AML-193 (cell line): ENCODE measurements around the gene DDX6.
"Not testable (repeated sequence)": the region's sequence is repeated elsewhere in the genome, so short reads cannot be mapped to it uniquely, and the experiment has no call there.

Experiments
- DNase-seq, 2 experiments: peaks; one replicate each; lab custom pipeline; 2025; lab: John Stamatoyannopoulos, UW

DDX6 gene

DNA sequence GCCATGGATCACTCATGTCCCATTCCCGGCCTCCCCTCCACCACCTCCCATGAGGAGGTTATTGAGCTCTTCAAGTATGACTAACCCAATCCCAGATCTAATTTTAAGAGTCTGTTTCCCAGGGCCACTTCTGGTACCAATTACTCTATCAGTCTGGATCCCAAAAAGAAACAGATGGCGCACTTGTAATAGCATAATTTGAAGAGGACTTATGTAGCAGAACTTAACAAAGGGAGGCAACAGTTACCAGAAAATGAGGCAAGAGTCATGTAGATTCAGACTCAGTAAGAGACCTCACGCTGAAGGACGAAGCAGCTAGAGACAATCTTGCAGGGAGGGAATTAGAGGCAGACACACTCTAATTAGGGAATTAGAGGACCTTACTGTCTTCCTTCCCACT, 46.9 kb downstream of the DDX6 start:
- DNase-seq: no peak

DNA sequence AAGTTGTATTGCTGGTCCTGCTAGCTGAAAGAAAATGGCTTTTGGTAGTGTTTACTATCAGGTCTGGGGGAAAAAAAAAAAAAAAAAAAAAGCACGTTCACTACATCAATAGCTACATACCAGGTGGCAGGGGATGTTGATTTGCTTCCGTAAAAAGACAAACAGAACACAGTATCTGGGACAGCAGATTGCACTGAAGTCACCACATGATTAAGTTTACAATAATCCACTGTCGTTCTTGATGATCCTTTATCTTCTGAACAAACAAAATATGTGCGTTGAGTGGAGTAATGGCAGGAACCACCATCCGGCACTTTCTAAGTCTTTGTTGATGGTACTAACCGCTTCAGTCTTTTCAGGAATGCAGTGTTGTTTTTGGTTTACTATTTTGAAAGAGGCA, 48.7 kb downstream of the DDX6 start:
- DNase-seq: no peak

- no peak for DNase-seq
These were observed 50.1 kb downstream of the DDX6 start for GRCh38 chr11:118740892-118741291.

GRCh38 chr11:118735203-118735602, 55.8 kb downstream of the DDX6 start:
- DNase-seq: no peak

DNA sequence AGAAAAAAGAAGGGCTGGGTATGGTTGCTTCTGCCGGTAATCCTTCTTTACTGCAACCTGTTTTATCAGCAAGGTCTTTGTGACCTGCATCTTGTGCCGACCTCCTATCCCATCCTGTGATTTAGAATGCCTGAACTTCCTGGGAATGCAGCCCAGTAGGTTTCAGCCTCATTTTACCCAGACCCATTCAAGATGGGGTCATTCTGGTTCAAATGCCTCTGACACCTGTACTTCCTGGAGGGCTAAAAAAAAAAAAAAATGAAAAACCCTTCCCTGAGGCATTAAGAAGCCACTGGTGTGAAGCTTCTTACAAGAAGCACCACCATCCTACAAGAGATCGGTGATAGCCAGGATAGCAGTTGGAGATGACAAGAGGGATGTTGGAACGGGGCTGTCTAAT, 56.9 kb downstream of the DDX6 start:
- DNase-seq: no peak

- not testable (repeated sequence) for DNase-seq
These were observed 61.2 kb downstream of the DDX6 start for GRCh38 chr11:118729753-118730152.

DNA sequence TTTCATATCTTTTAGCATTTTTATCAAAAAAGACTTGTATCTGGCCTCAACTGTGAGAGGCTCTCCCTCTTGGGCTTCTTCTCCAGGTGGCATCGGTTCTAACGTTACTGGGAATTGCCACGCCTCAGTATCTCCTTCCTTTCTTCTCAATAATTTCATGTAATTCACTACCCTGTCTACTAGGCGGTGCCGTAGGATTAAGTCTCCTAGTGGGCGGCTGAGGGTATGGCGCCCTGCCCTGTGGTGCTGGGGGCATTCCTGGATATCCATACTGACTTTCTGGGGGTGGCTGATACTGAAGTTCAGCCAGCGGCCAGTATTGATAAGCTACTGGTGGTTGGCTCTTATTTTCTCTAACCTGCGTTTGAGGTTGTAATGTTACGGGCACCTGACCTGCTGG, 62.9 kb downstream of the DDX6 start:
- DNase-seq: not testable (repeated sequence)

DNA sequence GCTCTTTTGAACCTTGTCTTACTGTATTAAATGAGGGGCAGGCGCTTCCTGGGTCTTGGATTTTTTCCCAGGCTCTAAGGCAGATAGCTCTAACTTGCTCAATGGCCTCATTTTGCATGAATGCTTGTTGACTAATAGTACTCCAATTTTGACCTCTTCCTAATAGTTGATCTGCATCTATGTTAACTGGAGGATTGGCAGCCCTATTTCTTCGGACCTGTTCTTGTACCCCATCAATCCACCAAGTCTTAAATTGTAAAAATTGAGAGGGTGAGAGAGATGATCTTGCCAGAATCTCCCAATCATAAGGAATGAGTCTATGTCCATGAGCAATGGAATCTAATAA, 63.3 kb downstream of the DDX6 start:
- DNase-seq: not testable (repeated sequence)

GRCh38 chr11:118727001-118727720, 63.8 kb downstream of the DDX6 start:
- DNase-seq: not testable (repeated sequence)

DNA sequence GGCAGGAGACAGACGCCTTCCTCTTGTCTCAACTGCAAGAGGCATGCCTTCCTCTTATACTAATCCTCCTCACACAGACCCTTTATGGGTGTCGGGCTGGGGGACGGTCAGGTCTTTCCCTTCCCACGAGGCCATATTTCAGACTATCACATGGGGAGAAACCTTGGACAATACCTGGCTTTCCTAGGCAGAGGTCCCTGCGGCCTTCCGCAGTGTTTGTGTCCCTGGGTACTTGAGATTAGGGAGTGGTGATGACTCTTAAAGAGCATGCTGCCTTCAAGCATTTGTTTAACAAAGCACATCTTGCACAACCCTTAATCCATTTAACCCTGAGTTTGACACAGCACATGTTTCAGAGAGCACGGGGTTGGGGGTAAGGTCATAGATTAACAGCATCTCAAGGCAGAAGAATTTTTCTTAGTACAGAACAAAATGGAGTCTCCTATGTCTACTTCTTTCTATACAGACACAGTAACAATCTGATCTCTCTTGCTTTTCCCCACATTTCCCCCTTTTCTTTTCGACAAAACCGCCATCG, 69.4 kb downstream of the DDX6 start:
- not testable (repeated sequence) for DNase-seq

GRCh38 chr11:118720740-118721139, 70.2 kb downstream of the DDX6 start:
- DNase-seq: not testable (repeated sequence)

- not testable (repeated sequence) for DNase-seq
These were observed 70.9 kb downstream of the DDX6 start for GRCh38 chr11:118720078-118720477.

DNA sequence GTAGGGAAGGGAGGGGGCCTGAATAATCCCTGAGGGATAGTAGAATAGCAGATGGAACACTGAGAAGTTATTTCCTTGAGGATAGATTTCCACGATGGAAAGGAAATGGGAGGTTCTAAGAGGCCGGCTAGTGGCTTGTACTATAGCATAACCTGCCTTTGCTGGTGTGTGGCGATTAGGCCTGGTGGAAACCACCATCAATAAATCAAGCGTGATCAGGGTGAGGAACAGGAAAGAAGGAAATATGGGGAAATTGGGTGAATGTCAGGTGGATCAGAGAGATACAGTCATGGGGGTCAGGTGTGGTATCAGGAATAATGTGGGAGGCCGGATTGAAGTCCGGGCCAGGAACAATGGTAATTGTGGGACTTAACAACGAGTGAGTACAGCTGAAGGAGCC, 72.4 kb downstream of the DDX6 start:
- DNase-seq: not testable (repeated sequence)

GRCh38 chr11:118717733-118718132, 73.2 kb downstream of the DDX6 start:
- not testable (repeated sequence) for DNase-seq

DNA sequence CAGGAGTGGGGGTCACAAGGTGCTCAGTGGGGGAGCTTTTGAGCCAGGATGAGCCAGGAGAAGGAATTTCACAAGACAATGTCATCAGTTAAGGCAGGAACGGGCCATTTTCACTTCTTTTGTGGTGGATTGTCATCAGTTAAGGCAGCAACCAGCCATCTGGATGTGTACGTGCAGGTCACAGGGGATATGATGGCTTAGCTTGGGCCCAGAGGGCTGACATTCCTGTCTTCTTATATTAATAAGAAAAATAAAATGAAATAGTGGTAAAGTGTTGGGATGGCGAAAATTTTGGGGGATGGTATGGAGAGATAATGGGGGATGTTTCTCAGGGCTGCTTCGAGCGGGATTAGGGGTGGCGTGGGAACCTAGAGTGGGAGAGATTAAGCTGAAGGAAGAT, 73.7 kb downstream of the DDX6 start:
- not testable (repeated sequence) for DNase-seq

DNA sequence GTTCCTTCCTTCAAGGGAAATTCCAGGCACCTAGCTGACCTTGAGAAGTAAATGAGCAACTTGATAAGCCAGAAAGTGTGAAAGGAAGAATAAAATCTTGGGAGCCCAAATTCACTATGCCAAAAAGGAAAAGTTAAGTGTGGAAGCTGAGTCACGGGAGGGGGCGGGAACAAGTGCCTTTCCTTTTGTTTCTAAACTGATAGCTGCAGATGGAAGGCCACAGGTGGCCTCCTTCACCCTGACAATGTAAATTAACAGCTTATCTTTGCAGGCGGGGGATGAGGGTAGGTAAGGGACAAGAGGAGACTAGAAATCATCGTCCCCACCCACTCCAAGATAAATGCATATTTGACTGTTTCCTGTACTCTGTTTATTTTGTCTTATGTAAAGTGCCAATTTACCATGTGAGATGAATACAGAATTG, 75.1 kb downstream of the DDX6 start:
- no peak for DNase-seq

GRCh38 chr11:118715245-118715831, 75.6 kb downstream of the DDX6 start:
- no peak for DNase-seq

- DNase-seq: no peak
These were observed 76.1 kb downstream of the DDX6 start for GRCh38 chr11:118714816-118715215.

DNA sequence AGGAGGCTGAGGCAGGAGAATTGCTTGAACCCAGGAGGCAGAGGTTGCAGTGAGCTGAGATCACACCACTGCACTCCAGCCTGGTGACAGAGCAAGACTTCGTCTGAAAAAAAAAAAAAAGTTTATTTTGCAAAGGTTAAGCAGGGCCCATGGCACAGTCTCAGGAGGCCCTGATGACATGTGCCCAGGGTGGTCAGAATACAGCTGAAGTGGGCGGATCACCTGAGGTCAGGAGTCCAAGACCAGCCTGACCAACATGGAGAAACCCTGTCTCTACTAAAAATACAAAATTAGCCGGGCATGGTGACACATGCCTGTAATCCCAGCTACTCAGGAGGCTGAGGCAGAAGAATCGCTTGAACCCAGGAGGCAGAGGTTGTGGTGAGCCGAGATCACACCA, 76.5 kb downstream of the DDX6 start:
- DNase-seq: not testable (repeated sequence)

DNA sequence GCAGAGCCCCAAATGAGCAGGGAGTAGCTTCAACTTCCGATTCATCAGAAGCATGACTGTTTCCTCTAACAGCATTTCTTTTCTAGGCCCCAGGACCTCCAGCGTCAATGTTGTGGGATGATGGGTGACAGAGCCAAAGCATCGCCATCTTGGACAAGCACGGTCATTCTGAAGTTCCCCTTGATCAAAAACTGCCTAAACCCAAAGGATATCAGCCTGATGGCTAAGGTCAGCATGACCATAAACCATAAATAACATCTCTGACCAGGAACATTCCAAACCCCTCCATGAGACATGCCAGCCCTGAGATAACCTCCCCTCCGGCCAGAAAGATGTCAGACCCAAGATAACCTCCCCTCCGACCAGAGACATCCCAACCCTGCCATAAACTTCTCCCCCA, 82.7 kb downstream of the DDX6 start:
- no peak for DNase-seq

- no peak for DNase-seq
These were observed 84.5 kb downstream of the DDX6 start for GRCh38 chr11:118706546-118706825.

- no peak for DNase-seq
These were observed 85.0 kb downstream of the DDX6 start for GRCh38 chr11:118705791-118706545.

- DNase-seq: no peak
These were observed 85.7 kb downstream of the DDX6 start for GRCh38 chr11:118705111-118705741.
